HTERT RPE-1 (cell line): ENCODE data around the gene IVNS1ABP.
"Not testable (repeated sequence)": the region's sequence is repeated elsewhere in the genome, so short reads cannot be mapped to it uniquely, and the experiment has no call there.

Experiments used
- in situ Hi-C: fragments of 300-500 bp; cut with MboI; formaldehyde crosslinking; loops from 4 replicates; pipeline ENCODE4 v1.14.3; 2020; ENCODE audit warnings: low sequenced_read_pairs

Gene IVNS1ABP

GRCh38 chr1:185258676-185259075 is 58.4 kb downstream of the IVNS1ABP start:
- in situ Hi-C loops, result no loop called here

GRCh38 chr1:185257950-185258208 is 59.2 kb downstream of the IVNS1ABP start:
- in situ Hi-C loops, result no loop called here

- in situ Hi-C loops, result not testable (repeated sequence)
These were observed 59.7 kb downstream of the IVNS1ABP start for GRCh38 chr1:185257116-185257949.

- in situ Hi-C loops, result not testable (repeated sequence)
These were observed 61.4 kb downstream of the IVNS1ABP start for GRCh38 chr1:185255595-185255994.

- in situ Hi-C loops, result not testable (repeated sequence)
These were observed 64.6 kb downstream of the IVNS1ABP start for GRCh38 chr1:185252404-185252803.

GRCh38 chr1:185251928-185252327 is 65.1 kb downstream of the IVNS1ABP start:
- in situ Hi-C loops, result not testable (repeated sequence)

GRCh38 chr1:185250063-185250462 is 67.0 kb downstream of the IVNS1ABP start:
- in situ Hi-C loops, result no loop called here

- in situ Hi-C loops, result no loop called here
These were observed 67.5 kb downstream of the IVNS1ABP start for GRCh38 chr1:185249563-185249962.
